GM21619 (cell line): ENCODE measurements around the gene GLYATL1.

ENCODE experiments used
- ATAC-seq: cut with Tn5 transposase; IDR thresholded peaks from one replicate; pipeline ENCODE4 v1.9.1; 2021; ENCODE audit not compliant: unreplicated experiment

The GLYATL1 gene

DNA sequence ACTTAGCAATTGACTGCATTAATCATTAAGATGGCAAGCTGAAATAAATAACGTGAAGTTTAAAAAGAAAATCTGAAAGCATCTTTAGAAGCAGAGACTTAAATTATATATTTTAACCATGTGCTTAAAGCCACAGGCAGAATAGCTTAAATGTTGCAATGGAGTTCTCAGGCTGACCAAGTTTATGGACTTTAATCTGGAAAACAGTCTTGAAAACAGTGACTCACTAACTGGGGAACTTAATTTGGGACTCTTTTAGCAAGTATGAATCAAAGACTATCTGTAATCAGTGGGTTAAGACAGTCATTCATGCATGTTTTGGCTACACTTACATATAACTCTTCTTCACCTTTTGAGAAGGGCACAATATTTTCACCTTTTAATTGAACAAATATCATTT lies 12.6 kb upstream of the GLYATL1 start:
- ATAC-seq = no peak

- no peak for ATAC-seq
Observed at GRCh38 chr11:58927393-58928106, 11.7 kb upstream of the GLYATL1 start.

- ATAC-seq = no peak
Observed at GRCh38 chr11:58928107-58928499, 11.2 kb upstream of the GLYATL1 start.

GRCh38 chr11:58928691-58929090 lies 10.6 kb upstream of the GLYATL1 start:
- no peak for ATAC-seq

DNA sequence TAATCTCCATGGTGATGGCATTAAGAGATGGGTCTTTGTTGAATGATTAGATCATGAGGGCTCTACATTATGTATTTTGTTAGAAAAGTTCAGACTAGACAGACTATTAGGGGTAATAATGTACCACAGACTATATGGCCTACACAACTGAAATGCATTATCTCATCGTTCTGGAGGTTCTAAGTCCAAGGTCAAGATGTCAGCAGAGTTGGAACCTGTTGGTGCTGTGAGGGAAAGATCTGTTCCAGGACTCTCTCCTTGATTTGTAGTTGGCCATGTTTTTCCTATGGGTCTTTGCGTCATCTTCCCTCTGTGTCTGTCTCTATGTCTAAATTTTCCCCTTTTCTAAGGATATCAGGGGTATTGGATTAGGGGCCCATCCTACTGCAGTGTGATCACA lies 8.4 kb upstream of the GLYATL1 start:
- no peak for ATAC-seq

DNA sequence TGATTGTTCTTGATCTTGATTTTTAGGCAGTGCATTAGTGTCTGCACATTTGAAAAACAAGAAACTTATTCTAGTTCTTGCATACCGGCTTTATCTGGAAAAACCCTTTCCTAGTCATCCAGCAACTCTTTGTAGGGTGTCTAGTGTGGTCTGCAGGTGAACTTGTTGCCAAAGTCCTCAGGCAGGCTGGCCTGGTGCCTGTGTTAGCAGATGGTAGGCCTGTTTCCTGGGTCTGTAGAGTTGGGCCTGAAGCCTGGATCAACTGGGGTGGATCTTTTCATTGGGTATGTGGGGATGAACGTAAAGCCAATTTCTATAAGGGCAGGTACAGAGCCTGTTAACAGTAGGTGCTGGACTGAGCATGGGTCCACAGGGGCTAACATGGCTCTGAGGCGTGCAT lies 5.6 kb upstream of the GLYATL1 start:
- no peak for ATAC-seq

GRCh38 chr11:58934945-58935513 lies 4.3 kb upstream of the GLYATL1 start:
- no peak for ATAC-seq

DNA sequence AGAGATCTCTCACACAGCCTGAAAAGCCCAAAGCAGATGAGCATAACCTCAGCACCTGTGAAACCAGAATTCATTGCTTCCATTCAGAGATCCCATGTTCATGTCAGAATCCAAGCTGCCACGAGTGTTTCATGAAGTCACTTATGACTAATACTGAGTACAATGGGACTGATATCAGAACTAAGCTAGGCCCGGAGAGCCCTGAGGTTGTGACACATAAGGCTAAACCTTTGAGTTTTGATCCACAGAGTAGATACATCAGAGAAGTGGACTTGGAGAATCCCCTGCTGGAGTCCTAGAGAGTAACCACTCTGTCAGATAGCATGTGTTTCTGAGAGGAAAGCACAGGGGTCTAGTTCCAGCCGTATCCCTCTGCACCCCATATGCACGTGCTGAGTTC lies 890 bp upstream of the GLYATL1 start:
- ATAC-seq = no peak

DNA sequence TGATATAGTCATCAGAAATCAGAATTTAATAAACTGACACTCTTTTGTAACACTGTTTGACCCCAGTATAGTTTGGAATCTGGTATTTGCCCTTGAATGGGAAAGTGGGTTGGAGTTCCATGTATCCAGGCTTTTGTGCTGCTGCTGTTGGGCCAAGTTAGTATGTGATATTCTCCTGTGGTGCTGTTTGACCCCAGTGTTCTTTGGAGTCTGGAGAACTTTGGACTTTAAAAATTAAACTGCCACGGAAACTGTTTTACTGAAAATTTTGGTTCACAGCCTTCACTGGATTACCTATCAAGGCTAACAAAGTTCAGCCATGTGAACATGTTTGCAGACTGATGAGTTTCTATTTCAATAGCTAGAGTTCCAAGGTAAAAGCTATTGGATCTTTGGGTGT lies 740 bp downstream of the GLYATL1 start:
- no peak for ATAC-seq

- ATAC-seq = no peak
Observed at GRCh38 chr11:58941838-58942237, 2.5 kb downstream of the GLYATL1 start.

DNA sequence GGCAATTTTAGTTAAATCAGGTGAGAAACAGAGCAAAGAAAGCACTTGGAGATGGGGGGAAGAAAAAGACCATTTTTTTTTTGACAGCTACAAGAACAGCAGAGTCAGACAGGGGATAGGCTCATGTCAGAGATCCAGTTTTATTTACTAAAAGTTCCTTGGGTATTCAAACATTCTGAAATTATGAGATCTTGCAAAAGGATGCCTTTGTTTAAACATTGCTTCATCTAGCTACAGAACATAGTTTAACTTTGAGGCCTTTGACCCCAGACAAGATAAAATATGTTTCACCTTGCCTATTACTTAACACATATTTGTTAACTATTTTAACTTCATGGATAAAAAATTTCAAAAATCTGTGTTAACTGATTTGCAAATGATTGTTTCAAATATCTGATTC lies 6.4 kb downstream of the GLYATL1 start:
- ATAC-seq = no peak

DNA sequence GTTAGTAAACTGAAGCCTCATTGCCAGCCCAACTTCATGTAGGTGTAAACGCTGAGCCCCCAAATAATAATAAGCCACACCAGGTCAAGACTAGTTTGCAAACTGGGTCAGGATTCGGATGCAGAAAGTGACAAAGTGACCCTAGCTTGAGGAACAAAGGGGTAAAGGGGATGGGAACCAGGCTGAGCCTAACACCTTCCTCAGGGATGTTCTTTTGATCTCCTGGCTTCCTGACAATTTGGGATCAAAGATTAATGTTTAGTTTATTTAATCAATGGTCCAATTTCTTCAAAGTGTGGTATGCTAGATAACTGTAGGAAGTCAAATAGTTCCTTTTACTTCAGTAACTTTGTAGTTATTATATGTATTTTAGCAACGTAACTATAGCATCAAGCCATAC lies 9.9 kb downstream of the GLYATL1 start:
- ATAC-seq = no peak

- peak; percentile 55 for ATAC-seq
Observed at GRCh38 chr11:58957922-58958321, 18.6 kb downstream of the GLYATL1 start.

GRCh38 chr11:58958500-58958899 lies 19.2 kb downstream of the GLYATL1 start:
- peak; percentile 69 for ATAC-seq

DNA sequence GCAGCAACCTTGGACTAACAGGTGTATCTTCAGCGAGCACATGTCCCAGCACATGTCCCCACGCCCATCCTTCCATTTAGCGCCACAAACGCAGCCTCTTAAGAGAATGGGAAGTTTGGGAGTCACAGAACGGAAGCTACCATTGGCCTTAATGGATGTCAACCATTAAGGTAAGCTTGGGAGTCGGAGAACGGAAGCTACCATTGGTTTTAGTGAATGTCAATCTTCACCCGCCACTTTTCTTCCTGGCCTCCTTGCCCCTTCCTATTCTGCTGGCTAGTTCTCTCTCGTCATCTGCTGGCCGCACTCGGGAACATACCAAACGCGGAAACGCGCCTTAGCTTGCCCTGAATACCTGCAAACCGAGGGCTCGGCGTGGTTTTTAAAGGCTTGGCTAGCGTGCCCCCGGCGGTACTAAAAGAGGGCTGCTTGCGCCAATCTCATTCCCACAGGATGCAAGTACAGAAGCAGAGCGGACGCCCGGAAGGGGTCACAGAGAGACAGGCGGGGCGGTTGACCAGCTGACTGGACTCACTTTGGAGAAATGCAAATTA lies 24.3 kb downstream of the GLYATL1 start:
- ATAC-seq = no peak

GRCh38 chr11:58965246-58965985 lies 26.1 kb downstream of the GLYATL1 start:
- ATAC-seq = no peak

GRCh38 chr11:58968251-58968711 lies 29.0 kb downstream of the GLYATL1 start:
- no peak for ATAC-seq

DNA sequence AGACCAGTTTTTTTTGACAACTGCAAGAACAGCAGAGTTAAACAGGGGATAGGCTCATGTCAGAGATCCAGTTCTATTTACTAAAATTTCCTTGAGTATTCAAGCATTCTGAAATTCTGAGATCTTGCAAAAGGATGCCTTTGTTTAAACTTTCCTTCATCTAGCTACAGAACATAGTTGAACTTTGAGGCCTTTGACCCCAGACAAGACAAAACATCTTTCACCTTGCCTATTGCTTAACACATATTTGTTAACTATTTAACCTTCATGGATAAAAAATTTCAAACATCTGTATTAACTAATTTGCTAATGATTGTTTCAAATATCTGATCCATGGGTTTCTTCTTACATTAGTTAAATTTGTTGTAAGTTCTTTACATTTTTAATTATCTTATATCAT lies 38.2 kb downstream of the GLYATL1 start:
- no peak for ATAC-seq

DNA sequence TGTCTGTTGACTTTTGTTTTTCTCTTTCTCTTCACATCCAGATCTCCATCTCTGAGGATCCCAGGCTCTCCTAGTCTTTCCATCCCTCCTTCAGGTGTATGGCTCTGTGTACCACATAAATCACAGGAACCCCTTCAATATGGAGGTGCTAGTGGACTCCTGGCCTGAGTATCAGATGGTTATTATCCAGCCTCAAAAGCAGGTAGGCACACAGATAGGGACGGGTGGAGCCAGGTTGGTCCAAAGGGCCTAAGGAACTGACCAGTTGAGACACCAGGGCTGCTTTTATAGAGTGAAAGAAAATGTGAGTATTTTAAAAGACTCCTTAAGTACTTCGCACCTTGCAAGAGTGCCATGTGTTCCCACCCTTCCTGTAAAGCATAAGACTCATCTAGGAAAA lies 39.9 kb downstream of the GLYATL1 start:
- ATAC-seq = no peak

DNA sequence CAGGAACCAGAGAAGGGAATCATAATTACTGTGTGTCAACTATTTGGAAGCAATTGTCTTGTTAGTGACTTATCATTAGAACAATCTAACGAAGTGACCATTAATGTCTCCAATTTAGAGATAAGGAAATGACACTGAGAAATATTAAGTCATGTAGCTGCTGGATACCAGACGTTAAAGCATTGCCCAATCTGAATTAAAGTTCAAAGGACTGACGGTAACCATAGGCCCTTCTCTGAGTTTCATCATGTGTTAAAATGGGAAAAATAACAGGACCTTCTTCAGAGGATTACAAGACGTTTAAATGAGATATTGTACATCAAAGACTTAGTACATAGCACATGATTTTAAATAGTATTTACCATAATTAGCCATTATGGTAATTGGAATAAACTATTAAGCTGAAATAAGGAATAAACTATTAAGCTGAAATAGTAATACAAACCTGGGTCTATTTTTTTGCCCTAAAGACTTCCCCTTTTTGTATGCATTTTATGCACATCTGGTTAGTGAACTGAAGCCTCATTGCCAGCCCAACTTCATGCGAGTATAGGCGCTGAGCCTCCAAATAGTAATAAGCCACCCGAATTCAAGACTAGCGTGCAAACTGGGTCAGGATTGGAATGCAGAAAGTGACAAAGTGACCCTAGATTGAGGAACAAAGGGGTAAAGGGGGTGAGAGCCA lies 41.0 kb downstream of the GLYATL1 start:
- ATAC-seq = no peak

DNA sequence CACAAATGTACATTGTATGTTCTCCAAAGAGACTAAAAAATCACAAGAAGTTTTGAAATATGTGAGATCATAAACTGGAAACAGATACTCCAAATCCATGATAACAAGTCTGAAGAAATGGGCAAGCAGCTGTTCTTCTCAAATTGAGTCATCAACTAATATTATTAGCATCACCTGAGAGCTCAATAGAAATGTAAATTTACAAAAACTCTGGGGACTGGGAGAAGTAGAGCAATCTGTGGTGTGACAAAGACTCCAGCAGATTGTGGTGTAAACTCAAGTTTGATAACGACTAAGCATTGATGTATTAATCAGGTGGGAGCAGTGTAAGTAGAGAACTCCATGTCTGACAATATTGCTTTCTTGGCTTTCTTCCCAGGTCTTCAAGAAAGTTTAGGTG lies 53.2 kb downstream of the GLYATL1 start:
- ATAC-seq = no peak
